Measurements from ENCODE around the gene PGM5.

Gene PGM5

DNA sequence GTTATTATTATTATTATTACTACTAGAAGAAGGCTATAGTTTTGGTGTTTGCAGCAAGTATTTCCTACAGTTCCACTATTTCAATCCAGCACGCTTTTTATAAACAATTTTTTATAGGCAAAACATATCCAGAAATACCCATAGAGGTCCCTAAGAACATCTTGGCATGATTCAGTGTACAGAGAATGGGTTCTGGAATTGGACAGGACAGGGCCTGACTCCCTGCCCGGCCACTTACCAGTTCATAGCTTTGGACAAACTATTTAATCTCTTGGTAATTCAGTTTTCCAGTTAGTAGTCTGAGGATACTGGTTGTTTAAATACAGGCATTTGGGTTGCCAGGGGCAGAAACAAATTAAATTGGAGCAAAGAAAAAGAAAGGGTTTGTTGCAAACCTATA lies 91.2 kb downstream of the PGM5 start:
- TF ChIP-seq, protein P1, sequence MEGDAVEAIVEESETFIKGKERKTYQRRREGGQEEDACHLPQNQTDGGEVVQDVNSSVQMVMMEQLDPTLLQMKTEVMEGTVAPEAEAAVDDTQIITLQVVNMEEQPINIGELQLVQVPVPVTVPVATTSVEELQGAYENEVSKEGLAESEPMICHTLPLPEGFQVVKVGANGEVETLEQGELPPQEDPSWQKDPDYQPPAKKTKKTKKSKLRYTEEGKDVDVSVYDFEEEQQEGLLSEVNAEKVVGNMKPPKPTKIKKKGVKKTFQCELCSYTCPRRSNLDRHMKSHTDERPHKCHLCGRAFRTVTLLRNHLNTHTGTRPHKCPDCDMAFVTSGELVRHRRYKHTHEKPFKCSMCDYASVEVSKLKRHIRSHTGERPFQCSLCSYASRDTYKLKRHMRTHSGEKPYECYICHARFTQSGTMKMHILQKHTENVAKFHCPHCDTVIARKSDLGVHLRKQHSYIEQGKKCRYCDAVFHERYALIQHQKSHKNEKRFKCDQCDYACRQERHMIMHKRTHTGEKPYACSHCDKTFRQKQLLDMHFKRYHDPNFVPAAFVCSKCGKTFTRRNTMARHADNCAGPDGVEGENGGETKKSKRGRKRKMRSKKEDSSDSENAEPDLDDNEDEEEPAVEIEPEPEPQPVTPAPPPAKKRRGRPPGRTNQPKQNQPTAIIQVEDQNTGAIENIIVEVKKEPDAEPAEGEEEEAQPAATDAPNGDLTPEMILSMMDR (IDR thresholded peaks at IDR 0.05; ENCODE audit: low read depth, low read length, missing control alignments), result no peak
- H3K4me3 ChIP-seq (replicated peaks; ENCODE audit: low read depth, low read length), result no peak overlapping the region
- no peak for DNase-seq (ENCODE audit: extremely low read depth, low read depth)

GRCh38 chr9:68454579-68455334 lies 98.3 kb downstream of the PGM5 start:
- TF ChIP-seq, protein P1 (IDR thresholded peaks at IDR 0.05; ENCODE audit: low read depth, low read length, missing control alignments), result no peak
- H3K4me3 ChIP-seq (replicated peaks; ENCODE audit: low read depth, low read length), result no peak overlapping the region
- no peak for DNase-seq (ENCODE audit: extremely low read depth, low read depth)

DNA sequence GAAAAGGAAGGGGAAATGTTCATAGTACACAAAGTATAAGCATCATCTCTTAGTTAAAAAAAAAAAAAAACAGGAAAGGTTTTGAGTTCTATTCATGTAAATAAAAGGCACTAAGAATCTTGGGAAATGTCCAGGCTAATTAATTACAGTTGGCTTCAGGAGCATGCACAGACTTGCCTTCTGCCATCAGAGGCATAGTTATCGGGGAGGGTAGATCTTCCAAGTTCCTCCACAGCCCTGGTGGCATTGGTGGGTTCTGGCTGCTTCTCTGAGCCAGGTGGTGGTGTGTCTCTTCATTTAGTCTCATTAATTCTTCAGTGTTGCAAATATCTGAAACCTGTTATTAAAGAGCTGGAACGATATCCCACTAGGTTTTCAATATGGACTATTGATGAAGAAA lies 99.0 kb downstream of the PGM5 start:
- DNase-seq (ENCODE audit: extremely low read depth, low read depth), result peak; percentile 43
- TF ChIP-seq, protein P1 (IDR thresholded peaks at IDR 0.05; ENCODE audit: low read depth, low read length, missing control alignments), result no peak
- H3K4me3 ChIP-seq (replicated peaks; ENCODE audit: low read depth, low read length), result no peak overlapping the region

- no peak overlapping the region for H3K4me3 ChIP-seq (replicated peaks; ENCODE audit: low read depth, low read length)
- TF ChIP-seq, protein P1 (IDR thresholded peaks at IDR 0.05; ENCODE audit: low read depth, low read length, missing control alignments), result no peak
- DNase-seq (ENCODE audit: extremely low read depth, low read depth), result no peak
These were observed 101.4 kb downstream of the PGM5 start for GRCh38 chr9:68457803-68458202.

DNA sequence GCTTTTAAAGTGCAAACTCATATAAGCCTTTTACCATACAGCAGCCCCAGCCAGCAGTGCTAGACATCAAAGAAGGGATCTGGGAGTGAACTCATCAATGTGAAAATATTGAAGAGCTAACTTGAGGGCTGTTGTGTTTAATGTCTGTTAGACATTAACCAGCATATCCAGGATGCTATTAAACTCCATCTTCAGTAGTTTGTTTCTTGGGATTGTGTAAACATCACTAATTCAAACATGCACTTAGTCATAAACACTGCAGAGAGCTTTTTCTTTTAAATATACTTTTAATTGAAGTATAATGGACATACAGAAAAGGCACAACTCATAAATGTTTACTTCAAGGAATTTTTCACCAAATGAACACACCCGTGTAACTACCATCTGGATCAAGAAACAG lies 102.5 kb downstream of the PGM5 start:
- TF ChIP-seq, protein P1 (IDR thresholded peaks at IDR 0.05; ENCODE audit: low read depth, low read length, missing control alignments), result no peak
- H3K4me3 ChIP-seq (replicated peaks; ENCODE audit: low read depth, low read length), result no peak overlapping the region
- no peak for DNase-seq (ENCODE audit: extremely low read depth, low read depth)

DNA sequence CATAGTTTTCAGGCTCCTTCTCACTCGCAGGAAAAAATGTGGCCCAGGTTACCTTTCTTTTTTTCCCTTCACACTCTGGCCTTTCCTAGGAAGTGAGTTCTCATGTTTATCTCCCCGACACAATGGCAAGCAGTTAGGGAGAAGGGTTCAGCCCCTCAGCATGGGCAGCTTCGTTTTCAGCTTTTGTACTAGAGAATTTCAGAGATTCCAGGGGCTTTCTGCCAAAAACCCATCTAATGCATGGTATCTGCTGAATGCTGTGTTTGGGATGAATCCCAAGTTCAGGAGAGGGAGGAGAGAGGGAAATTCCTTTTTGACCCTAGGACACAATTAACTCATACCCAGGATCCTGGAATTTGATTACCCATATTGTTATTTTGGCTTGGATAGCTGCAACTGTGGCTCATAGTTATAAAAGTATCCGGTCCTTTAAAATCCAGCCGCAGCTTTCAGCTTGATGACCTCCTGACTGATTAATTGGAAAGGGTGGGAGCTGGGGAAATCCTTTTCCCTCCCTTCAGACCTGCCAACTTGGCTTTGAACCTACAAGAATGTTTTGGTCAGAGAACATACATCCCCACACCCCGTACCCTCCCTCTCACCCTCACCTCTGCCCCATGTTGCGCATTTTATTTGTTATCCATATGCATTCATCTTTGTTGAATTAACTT lies 105.8 kb downstream of the PGM5 start:
- no peak overlapping the region for H3K4me3 ChIP-seq (replicated peaks; ENCODE audit: low read depth, low read length)
- no peak for DNase-seq (ENCODE audit: extremely low read depth, low read depth)
- TF ChIP-seq, protein P1 (IDR thresholded peaks at IDR 0.05; ENCODE audit: low read depth, low read length, missing control alignments), result no peak
